GM18867 (cell line): ENCODE results near the gene CYP27A1.

Source experiments
- ATAC-seq: cut with Tn5 transposase; IDR thresholded peaks from one replicate; pipeline ENCODE4 v1.9.1; 2021; ENCODE audit warnings: mild to moderate bottlenecking, moderate library complexity; ENCODE audit not compliant: unreplicated experiment

CYP27A1 gene

DNA sequence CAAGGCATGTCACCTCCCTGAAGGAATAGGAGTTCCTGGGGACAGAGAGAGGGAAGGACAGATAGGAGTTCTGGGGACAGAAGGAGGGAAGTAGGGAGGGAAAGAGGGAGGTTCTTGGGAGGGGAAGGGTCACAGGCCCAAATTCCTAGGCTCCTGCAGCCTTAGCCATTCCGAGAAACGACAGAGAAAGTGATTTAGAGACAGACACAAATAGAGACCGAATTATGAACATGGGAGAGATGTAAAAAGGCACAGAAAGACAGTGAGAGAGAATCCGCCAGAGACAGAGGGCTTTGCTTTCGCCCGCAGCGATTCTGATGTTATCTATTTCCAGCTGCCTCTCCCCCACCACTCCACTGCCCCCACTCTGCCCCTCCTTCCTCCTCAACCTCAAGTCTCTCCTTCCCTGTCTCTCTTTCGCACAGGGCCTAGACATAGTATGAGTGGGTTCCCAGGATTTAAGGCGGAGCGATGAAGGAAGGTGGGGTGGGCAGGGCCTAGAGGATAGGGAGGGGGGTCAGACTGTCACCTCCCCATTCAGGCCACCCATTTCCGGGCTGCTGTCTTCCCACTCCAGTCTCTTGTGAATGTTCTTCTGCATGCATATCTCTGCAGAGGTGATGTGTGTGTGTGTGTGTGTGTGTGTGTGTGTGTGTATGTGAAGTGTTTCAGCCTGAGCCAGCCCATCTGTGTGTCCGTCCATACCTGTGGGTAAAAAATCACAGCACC is 74.4 kb downstream of the CYP27A1 start:
- ATAC-seq, result no peak

DNA sequence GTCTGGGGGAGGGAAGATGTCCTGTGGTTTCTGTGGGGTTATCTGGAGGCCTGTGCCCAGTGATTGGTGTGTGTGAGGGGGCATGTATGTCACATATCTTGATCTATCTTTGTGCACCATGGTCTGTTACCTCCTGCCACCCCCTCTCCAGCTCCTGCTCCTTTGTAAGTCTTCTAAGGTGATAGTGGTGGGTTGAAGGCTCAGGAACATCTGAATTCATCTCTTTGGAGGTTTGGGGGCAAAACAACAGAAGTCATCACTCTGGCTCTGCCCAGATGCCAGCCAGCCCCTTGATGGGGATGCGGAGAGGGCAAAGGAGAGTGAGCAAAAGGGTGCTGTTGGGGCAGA is 74.9 kb downstream of the CYP27A1 start:
- ATAC-seq, result no peak

GRCh38 chr2:218857371-218858137 is 75.6 kb downstream of the CYP27A1 start:
- ATAC-seq, result no peak

DNA sequence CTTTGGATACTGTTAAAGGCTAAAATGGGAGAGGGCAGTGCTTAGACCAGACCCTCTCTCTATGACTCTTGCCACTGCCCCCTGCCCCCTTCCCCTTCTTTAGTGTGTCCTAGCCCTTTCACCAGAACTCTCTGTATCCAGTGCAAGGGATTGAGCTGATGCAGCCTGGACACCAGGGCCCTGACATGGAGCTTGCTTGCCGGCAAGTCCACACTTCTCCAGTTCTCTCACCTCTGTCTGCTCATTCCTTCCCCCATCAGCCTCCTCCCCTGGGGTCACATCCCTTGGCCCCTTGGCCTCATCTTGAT is 76.1 kb downstream of the CYP27A1 start:
- ATAC-seq, result no peak

GRCh38 chr2:218858671-218859555 is 77.0 kb downstream of the CYP27A1 start:
- no peak for ATAC-seq

DNA sequence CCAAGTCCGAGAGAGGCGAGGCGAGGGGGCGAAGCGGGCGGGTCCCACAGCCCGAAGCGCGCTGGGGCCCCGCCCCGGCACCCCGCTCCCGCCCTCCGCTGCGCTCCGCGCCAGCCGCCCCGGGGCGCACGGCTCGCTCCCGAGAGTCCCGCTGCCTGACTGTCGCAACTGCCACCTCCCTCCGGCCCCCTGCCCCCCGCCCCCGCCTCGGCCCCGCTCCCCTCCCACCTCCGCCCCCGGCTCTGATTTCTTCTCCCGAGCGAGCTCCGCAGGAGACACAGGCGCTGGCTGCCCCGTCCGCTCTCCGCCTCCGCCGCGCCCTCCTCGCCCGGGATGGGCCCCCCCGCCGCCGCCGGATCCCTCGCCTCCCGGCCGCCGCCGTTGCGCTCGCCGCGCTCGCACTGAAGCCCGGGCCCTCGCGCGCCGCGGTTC is 77.6 kb downstream of the CYP27A1 start, which contains the start of gene WNT6:
Gene WNT6, plus strand, starts transcription at position 250 of the 432 bp plus-strand sequence. CDS start 233 bp downstream, outside the sequence.
- ATAC-seq, result no peak

- ATAC-seq, result no peak
These were observed 78.3 kb downstream of the CYP27A1 start for GRCh38 chr2:218859988-218860831.

GRCh38 chr2:218860950-218861381 is 79.0 kb downstream of the CYP27A1 start:
- ATAC-seq, result no peak

GRCh38 chr2:218861645-218862318 is 79.8 kb downstream of the CYP27A1 start:
- ATAC-seq, result no peak

DNA sequence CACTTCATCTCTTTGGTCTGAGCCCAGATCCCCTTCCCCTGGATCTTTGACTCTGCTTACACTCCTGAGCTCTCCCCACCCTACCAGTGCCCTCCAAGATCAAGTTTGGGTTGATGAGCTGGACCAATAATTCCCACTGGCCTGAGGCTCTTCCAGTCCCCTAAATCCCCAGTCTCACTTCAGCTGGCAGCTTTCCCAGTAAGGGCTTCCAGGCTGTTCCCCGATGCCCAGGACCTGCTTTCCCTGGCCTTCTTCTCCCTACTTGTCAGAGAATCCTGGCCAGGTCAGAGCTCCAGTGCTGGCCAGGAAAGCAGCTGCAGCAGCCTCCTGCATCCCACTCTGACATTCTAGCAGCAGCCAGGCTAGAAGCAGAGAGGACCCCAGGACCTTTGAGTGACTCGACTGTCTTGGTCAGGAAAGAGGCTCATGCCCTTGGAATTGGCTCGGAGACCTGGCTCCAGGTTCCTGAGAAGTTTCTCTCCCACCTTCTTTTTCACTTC is 81.1 kb downstream of the CYP27A1 start:
- ATAC-seq, result no peak
